Loucy (cell line): ENCODE data around the gene VSIG10L2.

Experiments
- H2AFZ ChIP-seq: fragments of 200-600 bp; sonication (generic); 2 replicates; pipeline ENCODE4 v1.6.0; 2016; ENCODE audit warnings: antibody characterized with exemption, mild to moderate bottlenecking, low read length, moderate library complexity
- H3F3A ChIP-seq: fragments of 200-600 bp; 2 replicates; pipeline ENCODE4 v1.6.0; 2016; ENCODE audit warnings: antibody characterized with exemption, low read depth, mild to moderate bottlenecking
- H3K27me3 ChIP-seq: fragments of 200-600 bp; sonication (generic); 2 replicates; pipeline ENCODE4 v1.6.1; 2014; ENCODE audit warnings: low read length, mild to moderate bottlenecking; ENCODE audit not compliant: insufficient read depth, poor library complexity, severe bottlenecking
- H3K36me3 ChIP-seq: fragments of 200-600 bp; sonication (generic); 2 replicates; pipeline ENCODE4 v1.6.1; 2016; ENCODE audit warnings: low read length; ENCODE audit not compliant: insufficient read depth
- H3K4me1 ChIP-seq: fragments of 200-600 bp; sonication (generic); 2 replicates; pipeline ENCODE4 v1.5.1; 2014; ENCODE audit warnings: low read length, mild to moderate bottlenecking; ENCODE audit not compliant: insufficient read depth, poor library complexity, severe bottlenecking
- H3K4me2 ChIP-seq: fragments of 200-600 bp; sonication (generic); 2 replicates; pipeline ENCODE4 v1.6.0; 2014; ENCODE audit warnings: antibody characterized with exemption, low read length, low read depth, mild to moderate bottlenecking; ENCODE audit not compliant: poor library complexity, severe bottlenecking
- H3K4me3 ChIP-seq: fragments of 200-600 bp; sonication (generic); 2 replicates; pipeline ENCODE4 v1.5.1; 2014; ENCODE audit warnings: low read length, mild to moderate bottlenecking, mixed read lengths; ENCODE audit not compliant: poor library complexity, severe bottlenecking
- H3K79me2 ChIP-seq: fragments of 200-600 bp; sonication (generic); 2 replicates; pipeline ENCODE4 v1.6.1; 2014; ENCODE audit warnings: low read length; ENCODE audit not compliant: insufficient read depth
- H3K9ac ChIP-seq: fragments of 200-600 bp; sonication (generic); 2 replicates; pipeline ENCODE4 v1.6.0; 2014; ENCODE audit warnings: mild to moderate bottlenecking, low read depth, low read length, moderate library complexity; ENCODE audit not compliant: poor library complexity, severe bottlenecking
- H3K9me2 ChIP-seq: fragments of 200-600 bp; sonication (generic); replicated peaks from 2 replicates; pipeline ENCODE4 v1.6.1; 2016; ENCODE audit warnings: low read depth, low read length, mixed read lengths
- H3K9me3 ChIP-seq: fragments of 200-600 bp; sonication (generic); 2 replicates; pipeline ENCODE4 v1.6.1; 2014; ENCODE audit warnings: mild to moderate bottlenecking, antibody characterized with exemption, low read length, low read depth; ENCODE audit not compliant: insufficient read depth
- H4K20me1 ChIP-seq: fragments of 200-600 bp; sonication (generic); 2 replicates; pipeline ENCODE4 v1.6.0; 2014; ENCODE audit warnings: antibody characterized with exemption, low read length, mild to moderate bottlenecking; ENCODE audit not compliant: insufficient read depth, poor library complexity, severe bottlenecking
- CTCF ChIP-seq: fragments of 200-600 bp; sonication (generic); conservative IDR thresholded peaks from 2 replicates; pipeline ENCODE4 v1.5.1; 2014; ENCODE audit warnings: mild to moderate bottlenecking, antibody characterized with exemption, low read length
- EZH2phosphoT487 ChIP-seq: fragments of 200-600 bp; IDR thresholded peaks from 2 replicates; pipeline ENCODE4 v1.6.1; 2018; ENCODE audit warnings: antibody characterized with exemption, mild to moderate bottlenecking, moderate library complexity, borderline replicate concordance

VSIG10L2 gene

GRCh38 chr11:125977333-125977732 lies 31.5 kb downstream of the VSIG10L2 start:
- no peaks in the 10 kb centered on the region for H3K79me2 ChIP-seq
- no peak overlapping the region for H3K9ac ChIP-seq
- no peaks in the 10 kb centered on the region for H3F3A ChIP-seq
- no peak overlapping the region for H3K4me3 ChIP-seq
- no peak overlapping the region for H2AFZ ChIP-seq
- no peaks in the 10 kb centered on the region for H4K20me1 ChIP-seq
- H3K9me3 ChIP-seq: no peaks in the 10 kb centered on the region
- H3K27me3 ChIP-seq: no peaks in the 10 kb centered on the region
- H3K4me1 ChIP-seq: no peaks in the 10 kb centered on the region
- TF ChIP-seq EZH2phosphoT487 (no peak), CTCF (no peak)
- H3K4me2 ChIP-seq: no peak overlapping the region
- no peaks in the 10 kb centered on the region for H3K36me3 ChIP-seq
- no peaks in the 10 kb centered on the region for H3K9me2 ChIP-seq

GRCh38 chr11:125978181-125978716 lies 32.4 kb downstream of the VSIG10L2 start:
- Histone ChIP-seq H3K9me3 (no peaks in the 10 kb centered on the region), H3K9ac (no peak overlapping the region), H4K20me1 (no peaks in the 10 kb centered on the region), H3K4me3 (no peak overlapping the region), H3K79me2 (no peaks in the 10 kb centered on the region), H3K36me3 (no peaks in the 10 kb centered on the region), H3K27me3 (no peaks in the 10 kb centered on the region), H3K9me2 (no peaks in the 10 kb centered on the region), H3K4me1 (no peaks in the 10 kb centered on the region), H3K4me2 (no peak overlapping the region), H2AFZ (no peak overlapping the region), H3F3A (no peaks in the 10 kb centered on the region)
- TF ChIP-seq EZH2phosphoT487: no peak
- TF ChIP-seq CTCF: no peak

GRCh38 chr11:125978778-125979407 lies 33.0 kb downstream of the VSIG10L2 start:
- TF ChIP-seq EZH2phosphoT487 (no peak), CTCF (no peak)
- Histone ChIP-seq H3K9me3 (no peaks in the 10 kb centered on the region), H3K27me3 (no peaks in the 10 kb centered on the region), H2AFZ (no peak overlapping the region), H3K36me3 (no peaks in the 10 kb centered on the region), H3K9ac (no peak overlapping the region), H3K9me2 (no peaks in the 10 kb centered on the region), H3K79me2 (no peaks in the 10 kb centered on the region), H3K4me1 (no peaks in the 10 kb centered on the region), H3K4me2 (no peak overlapping the region), H3K4me3 (no peak overlapping the region), H4K20me1 (no peaks in the 10 kb centered on the region), H3F3A (no peaks in the 10 kb centered on the region)
